Endothelial cell of umbilical vein (primary cell): Measurements from ENCODE around the gene CD83. TPM values are rescaled to one million over a fixed set of nuclear protein-coding genes. Genes with fewer than 3 reads are reported as not detected.

Source experiments
- BruUV-seq: library from RNA; stranded (reverse); fragments of 400-500 nt; replicated peaks from 2 replicates; lab custom pipeline; 2021; lab: Mats Ljungman, UMichigan
- CTCF ChIA-PET: fragments of 300-600, 350-600 bp; sonication (Branson Sonifier 250); formaldehyde crosslinking; loops from one replicate; lab custom pipeline; 2021; ENCODE audit warnings: antibody characterized with exemption, inconsistent platforms; lab: Charles Lee
- POLR2A ChIA-PET: fragments of 300-600, 350-600 bp; sonication (Branson Sonifier 250); formaldehyde crosslinking; loops from one replicate; lab custom pipeline; 2021; ENCODE audit warnings: antibody characterized with exemption, inconsistent platforms; lab: Charles Lee
- DNase-seq: peaks from one replicate; pipeline ENCODE4 v3.0.0-alpha.2; 2011; ENCODE audit warnings: low read depth, low spot score
- FAIRE-seq: peaks from 2 replicates; lab custom pipeline; 2011; peaks lifted over from hg19 to GRCh38; lab: Jason Lieb, UNC
- H2AFZ ChIP-seq: 2 replicates; pipeline ENCODE4 v1.6.0; 2012; ENCODE audit warnings: low read depth, low read length, control low read depth, inconsistent platforms
- H3K27ac ChIP-seq: 2 replicates; pipeline ENCODE4 v1.5.1; 2011; ENCODE audit warnings: low read depth, mild to moderate bottlenecking, control low read depth, low read length, moderate library complexity; ENCODE audit not compliant: insufficient read depth
- H3K27me3 ChIP-seq, 2 experiments: 2 replicates each; pipeline versions ENCODE4 v1.6.0 to v1.6.1; 2011; ENCODE audit warnings: low read length in 2 of 2, mixed read lengths in 1 of 2; ENCODE audit not compliant: control insufficient read depth in 2 of 2, insufficient read depth in 2 of 2
- H3K36me3 ChIP-seq, 2 experiments: 2 replicates in 1 of 2; 3 replicates in 1 of 2; pipeline ENCODE4 v1.5.1; 2011; ENCODE audit warnings: low read length in 2 of 2, mild to moderate bottlenecking in 1 of 2, moderate library complexity in 1 of 2; ENCODE audit not compliant: control insufficient read depth in 2 of 2, insufficient read depth in 2 of 2; ENCODE audit errors: extremely low read depth in 1 of 2
- H3K4me1 ChIP-seq: 3 replicates; pipeline ENCODE4 v1.5.1; 2011; ENCODE audit warnings: mild to moderate bottlenecking, low read length; ENCODE audit not compliant: control insufficient read depth, insufficient read depth; ENCODE audit errors: extremely low read depth
- H3K4me2 ChIP-seq: 2 replicates; pipeline ENCODE4 v1.6.1; 2011; ENCODE audit warnings: low read length, control low read depth, mixed read lengths; ENCODE audit not compliant: insufficient read depth
- H3K4me3 ChIP-seq, 3 experiments: fragments of 200-600 bp in 1 of 3; sonication (generic), shearing (Covaris generic) in 1 of 3; replicated peaks in 1 of 3; 2 replicates each; pipeline ENCODE4 v1.5.1; 2011 to 2016; ENCODE audit warnings: control low read depth in 3 of 3, low read length in 3 of 3, mild to moderate bottlenecking in 2 of 3, inconsistent platforms in 1 of 3, low read depth in 1 of 3, moderate library complexity in 1 of 3; ENCODE audit not compliant: insufficient read depth in 1 of 3
- H3K79me2 ChIP-seq: 2 replicates; pipeline ENCODE4 v1.6.0; 2012; ENCODE audit warnings: low read length, inconsistent platforms; ENCODE audit not compliant: control insufficient read depth, insufficient read depth
- H3K9ac ChIP-seq: replicated peaks from 2 replicates; pipeline ENCODE3; 2011; ENCODE audit warnings: low read length, control low read depth; ENCODE audit not compliant: insufficient read depth; ENCODE audit errors: extremely low read depth
- H3K9me1 ChIP-seq: replicated peaks from 3 replicates; pipeline ENCODE4 v1.6.0; 2011; ENCODE audit warnings: mild to moderate bottlenecking, low read length; ENCODE audit not compliant: control insufficient read depth, insufficient read depth; ENCODE audit errors: extremely low read depth
- H3K9me3 ChIP-seq: replicated peaks from 2 replicates; pipeline ENCODE4 v1.5.1; 2012; ENCODE audit warnings: low read length, inconsistent platforms; ENCODE audit not compliant: control insufficient read depth, insufficient read depth
- H4K20me1 ChIP-seq: replicated peaks from 2 replicates; pipeline ENCODE3; 2011; ENCODE audit warnings: mild to moderate bottlenecking, low read length; ENCODE audit not compliant: control insufficient read depth, insufficient read depth; ENCODE audit errors: extremely low read depth
- EZH2 ChIP-seq: IDR thresholded peaks from 2 replicates; pipeline ENCODE4 v1.6.1; 2012; ENCODE audit warnings: borderline replicate concordance, low read depth, mild to moderate bottlenecking, moderate library complexity, low read length, inconsistent platforms; ENCODE audit not compliant: severe bottlenecking
- FOS ChIP-seq: IDR thresholded peaks from 2 replicates; pipeline ENCODE4 v1.6.1; 2011; ENCODE audit warnings: mild to moderate bottlenecking, low read length, moderate library complexity, borderline replicate concordance; ENCODE audit not compliant: insufficient read depth
- GATA2 ChIP-seq: IDR thresholded peaks from 2 replicates; pipeline ENCODE4 v1.7.0; 2011; ENCODE audit warnings: low read depth, mild to moderate bottlenecking, moderate library complexity, mixed read lengths, low read length; ENCODE audit not compliant: insufficient read length, insufficient read depth
- JUN ChIP-seq: IDR thresholded peaks from 2 replicates; pipeline ENCODE4 v1.6.1; 2011; ENCODE audit warnings: borderline replicate concordance, low read depth; ENCODE audit not compliant: insufficient read length, insufficient read depth
- MYC ChIP-seq: IDR thresholded peaks from one replicate; pipeline ENCODE4 v1.6.1; 2011; ENCODE audit warnings: mild to moderate bottlenecking, low read depth, low read length
- POLR2A ChIP-seq: IDR thresholded peaks from 2 replicates; pipeline ENCODE4 v1.6.1; 2012; ENCODE audit warnings: low read depth, mild to moderate bottlenecking, control low read depth, low read length
- POLR2AphosphoS5 ChIP-seq: IDR thresholded peaks from 2 replicates; pipeline ENCODE4 v1.6.1; 2012; ENCODE audit warnings: low read depth, mild to moderate bottlenecking, control low read depth, low read length, moderate library complexity; ENCODE audit not compliant: insufficient read depth
- dilution Hi-C: fragments of 300-500 bp; cut with MboI; formaldehyde crosslinking; loops from one replicate; pipeline ENCODE4 v1.15.0; 2019; ENCODE audit warnings: low sequenced_read_pairs; ENCODE audit not compliant: extremely low pct_ligation_motif_present
- intact Hi-C: fragments of 100-400 bp; cut with micrococcal nuclease; formaldehyde crosslinking; loops from one replicate; pipeline ENCODE4 v1.10.0; 2022
- polyA plus RNA-seq, 4 experiments: library from polyadenylated mRNA; depleted of rRNA in 3 of 4; stranded (reverse) in 3 of 4; unstranded in 1 of 4; fragments of >200 nt; gene quantifications; 2 replicates each; pipeline versions ENCODE4 v1.2.1 to v1.2.3, GENCODE V29; 2011 to 2012; ENCODE audit warnings: missing spikeins in 1 of 4
- total RNA-seq: library from RNA; stranded (reverse); gene quantifications from 2 replicates; pipeline ENCODE4 v1.2.3, GENCODE V29; 2021
- TF ChIP-seq, protein P1 (sequence below): IDR thresholded peaks from 2 replicates; pipeline ENCODE4 v1.6.1; 2011; ENCODE audit not compliant: insufficient read depth, insufficient read length
- TF ChIP-seq, protein P2 (sequence below), 2 donors: IDR thresholded peaks; 1 replicate in 1 of 2; 2 replicates in 1 of 2; pipeline ENCODE4 v1.5.1; 2011; ENCODE audit warnings: low read length in 2 of 2, mild to moderate bottlenecking in 2 of 2, moderate library complexity in 2 of 2, control low read depth in 1 of 2, inconsistent platforms in 1 of 2, low read depth in 1 of 2; ENCODE audit not compliant: insufficient read depth in 1 of 2; ENCODE audit errors: extremely low read depth in 1 of 2

CD83 gene
- total and polyA plus RNA-seq, 2 donors (not counting 3 experiments of a cell fraction or from before 2014, with no cell fraction given), result 0.40 to 0.46 TPM

DNA sequence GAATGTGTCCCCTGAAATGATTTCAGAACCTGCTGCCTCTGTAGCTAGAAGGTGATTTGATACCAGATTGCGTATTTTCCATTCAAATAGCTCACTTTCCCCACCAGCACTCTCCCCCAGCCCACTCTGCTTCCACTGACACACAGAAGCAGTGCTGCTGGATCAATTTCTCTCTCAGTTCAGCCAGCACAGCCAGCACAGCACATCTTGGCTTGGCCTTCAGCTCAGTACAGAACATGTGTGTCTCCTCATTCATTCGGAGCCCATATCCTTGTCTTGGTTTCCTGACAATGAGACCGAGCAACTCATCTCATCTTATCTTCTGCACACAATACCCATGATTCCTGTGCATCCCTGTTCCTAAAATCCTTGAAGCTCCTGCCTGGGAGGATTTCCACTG, 33.8 kb upstream of the CD83 start:
- POLR2A ChIA-PET, result no interaction called here
- no peaks in the 10 kb centered on the region for H3K4me1 ChIP-seq
- intact Hi-C loops (no loop called here), dilution Hi-C loops (no loop called here)
- no peak for DNase-seq
- no peak overlapping the region for H3K27ac ChIP-seq
- CTCF ChIA-PET, result interaction anchor here (1.2 kb wide), 1 partner anchor 12 kb away, joined by 4 read pairs; no protein-coding TSS in a partner anchor
- no peaks in the 10 kb centered on the region for H3K9me3 ChIP-seq
- no peaks in the 10 kb centered on the region for H3K9me1 ChIP-seq
- no peak for FAIRE-seq
- no peak for TF ChIP-seq FOS
- TF ChIP-seq GATA2, result no peak
- TF ChIP-seq, protein P1, sequence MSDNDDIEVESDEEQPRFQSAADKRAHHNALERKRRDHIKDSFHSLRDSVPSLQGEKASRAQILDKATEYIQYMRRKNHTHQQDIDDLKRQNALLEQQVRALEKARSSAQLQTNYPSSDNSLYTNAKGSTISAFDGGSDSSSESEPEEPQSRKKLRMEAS, result no peak
- no peak for TF ChIP-seq EZH2
- TF ChIP-seq POLR2AphosphoS5, result no peak
- TF ChIP-seq POLR2A, result no peak
- TF ChIP-seq JUN, result no peak
- TF ChIP-seq, protein P2, sequence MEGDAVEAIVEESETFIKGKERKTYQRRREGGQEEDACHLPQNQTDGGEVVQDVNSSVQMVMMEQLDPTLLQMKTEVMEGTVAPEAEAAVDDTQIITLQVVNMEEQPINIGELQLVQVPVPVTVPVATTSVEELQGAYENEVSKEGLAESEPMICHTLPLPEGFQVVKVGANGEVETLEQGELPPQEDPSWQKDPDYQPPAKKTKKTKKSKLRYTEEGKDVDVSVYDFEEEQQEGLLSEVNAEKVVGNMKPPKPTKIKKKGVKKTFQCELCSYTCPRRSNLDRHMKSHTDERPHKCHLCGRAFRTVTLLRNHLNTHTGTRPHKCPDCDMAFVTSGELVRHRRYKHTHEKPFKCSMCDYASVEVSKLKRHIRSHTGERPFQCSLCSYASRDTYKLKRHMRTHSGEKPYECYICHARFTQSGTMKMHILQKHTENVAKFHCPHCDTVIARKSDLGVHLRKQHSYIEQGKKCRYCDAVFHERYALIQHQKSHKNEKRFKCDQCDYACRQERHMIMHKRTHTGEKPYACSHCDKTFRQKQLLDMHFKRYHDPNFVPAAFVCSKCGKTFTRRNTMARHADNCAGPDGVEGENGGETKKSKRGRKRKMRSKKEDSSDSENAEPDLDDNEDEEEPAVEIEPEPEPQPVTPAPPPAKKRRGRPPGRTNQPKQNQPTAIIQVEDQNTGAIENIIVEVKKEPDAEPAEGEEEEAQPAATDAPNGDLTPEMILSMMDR (IDR thresholded peaks at IDR 0.05; ENCODE audit: extremely low read depth in 1 of 2, insufficient read depth in 1 of 2, low read depth in 1 of 2, low read length in 2 of 2), result no peak
- TF ChIP-seq MYC, result no peak
- no peak overlapping the region for H2AFZ ChIP-seq
- H4K20me1 ChIP-seq, result no peaks in the 10 kb centered on the region
- no peaks in the 10 kb centered on the region for H3K27me3 ChIP-seq
- no peaks in the 10 kb centered on the region for H3K36me3 ChIP-seq
- no peak overlapping the region for H3K9ac ChIP-seq
- no peak overlapping the region for H3K4me3 ChIP-seq
- no peak overlapping the region for H3K4me2 ChIP-seq
- no peaks in the 10 kb centered on the region for H3K79me2 ChIP-seq
- BruUV-seq, result no TSS peak
